KOPT-K1 (cell line): Measurements from ENCODE around the gene DNAH9.

Experiments used
- H3K27ac ChIP-seq: fragments of 200-600 bp; sonication (generic); 2 replicates; pipeline ENCODE4 v1.5.1; 2016; ENCODE audit warnings: antibody characterized with exemption, mild to moderate bottlenecking, low read depth, low read length; ENCODE audit not compliant: poor library complexity, severe bottlenecking
- H3K36me3 ChIP-seq: fragments of 200-600 bp; sonication (generic); 2 replicates; pipeline ENCODE4 v1.5.1; 2017; ENCODE audit warnings: antibody characterized with exemption, mild to moderate bottlenecking, low read length, moderate library complexity; ENCODE audit not compliant: insufficient read depth
- H3K9me3 ChIP-seq: fragments of 200-600 bp; sonication (generic); 2 replicates; pipeline ENCODE4 v1.5.1; 2017; ENCODE audit warnings: antibody characterized with exemption, low read length, mild to moderate bottlenecking; ENCODE audit not compliant: insufficient read depth, poor library complexity, severe bottlenecking

The DNAH9 gene

GRCh38 chr17:11807606-11808005 is 209.3 kb downstream of the DNAH9 start:
- Histone ChIP-seq H3K27ac (no peak overlapping the region), H3K9me3 (peaks cover 7% of the 10 kb centered on the region), H3K36me3 (no peaks in the 10 kb centered on the region)

DNA sequence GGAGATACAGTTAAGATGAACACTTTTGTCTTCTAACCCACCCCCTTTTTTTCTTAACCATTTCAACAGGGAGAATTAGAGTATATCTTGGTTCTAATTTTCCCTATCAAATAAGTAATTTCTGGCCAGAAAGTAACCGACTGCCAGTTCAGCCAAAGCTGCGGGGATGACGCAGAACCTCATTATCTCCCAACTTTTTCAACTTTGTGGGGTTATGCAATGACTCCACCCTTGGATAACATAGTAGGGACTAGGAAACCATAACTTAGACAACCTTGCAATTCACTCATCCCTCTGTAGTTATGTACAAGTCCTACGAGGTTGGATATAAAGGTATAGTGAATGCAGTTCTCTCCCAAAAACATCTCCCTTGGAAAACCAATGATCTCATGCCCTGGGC is 215.0 kb downstream of the DNAH9 start:
- H3K27ac ChIP-seq, result no peak overlapping the region
- H3K9me3 ChIP-seq, result no peaks in the 10 kb centered on the region
- no peaks in the 10 kb centered on the region for H3K36me3 ChIP-seq

- Histone ChIP-seq H3K36me3 (no peaks in the 10 kb centered on the region), H3K9me3 (no peaks in the 10 kb centered on the region), H3K27ac (no peak overlapping the region)
These were observed 215.6 kb downstream of the DNAH9 start for GRCh38 chr17:11813871-11814270.

GRCh38 chr17:11814655-11815262 is 216.5 kb downstream of the DNAH9 start:
- Histone ChIP-seq H3K27ac (no peak overlapping the region), H3K9me3 (no peaks in the 10 kb centered on the region), H3K36me3 (no peaks in the 10 kb centered on the region)

DNA sequence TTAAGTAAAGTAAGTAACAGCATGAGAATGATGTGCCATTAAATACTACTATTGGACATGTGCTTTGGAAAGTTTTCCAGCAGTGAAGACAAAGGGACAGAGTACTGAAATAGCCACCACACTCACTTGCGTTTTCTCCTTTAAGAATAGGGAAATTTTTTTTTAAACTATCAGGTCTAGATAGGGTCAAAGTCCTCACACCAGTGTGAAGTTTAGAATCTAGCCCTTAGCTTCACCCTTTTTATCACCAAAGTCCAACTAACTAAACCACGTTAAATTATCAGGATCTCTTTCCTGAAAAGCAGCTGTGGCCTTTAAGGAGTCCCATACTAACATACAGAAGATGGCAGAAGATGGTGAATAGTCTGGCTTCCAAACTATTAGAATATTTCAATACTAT is 218.1 kb downstream of the DNAH9 start:
- no peaks in the 10 kb centered on the region for H3K9me3 ChIP-seq
- H3K27ac ChIP-seq, result no peak overlapping the region
- H3K36me3 ChIP-seq, result no peaks in the 10 kb centered on the region

DNA sequence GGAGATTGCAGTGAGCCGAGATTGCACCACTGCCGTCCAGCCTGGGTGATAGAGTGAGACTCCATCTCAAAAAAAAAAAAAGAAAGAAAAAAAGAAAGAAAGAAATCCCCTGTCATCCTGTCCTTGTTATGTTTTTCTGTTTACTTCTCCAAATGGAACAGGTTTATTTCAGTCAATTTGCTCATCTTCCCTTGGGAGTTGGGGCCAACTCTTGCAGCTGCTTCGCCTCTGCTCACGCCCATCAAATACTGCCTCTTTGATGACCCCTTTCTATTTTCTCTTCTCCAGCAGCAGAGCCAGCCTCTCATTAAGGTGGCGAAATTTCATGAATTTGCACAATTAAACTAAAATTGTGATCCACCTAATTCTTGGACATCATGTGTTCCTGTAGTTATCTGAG is 225.6 kb downstream of the DNAH9 start:
- Histone ChIP-seq H3K9me3 (no peaks in the 10 kb centered on the region), H3K36me3 (no peaks in the 10 kb centered on the region), H3K27ac (no peak overlapping the region)

DNA sequence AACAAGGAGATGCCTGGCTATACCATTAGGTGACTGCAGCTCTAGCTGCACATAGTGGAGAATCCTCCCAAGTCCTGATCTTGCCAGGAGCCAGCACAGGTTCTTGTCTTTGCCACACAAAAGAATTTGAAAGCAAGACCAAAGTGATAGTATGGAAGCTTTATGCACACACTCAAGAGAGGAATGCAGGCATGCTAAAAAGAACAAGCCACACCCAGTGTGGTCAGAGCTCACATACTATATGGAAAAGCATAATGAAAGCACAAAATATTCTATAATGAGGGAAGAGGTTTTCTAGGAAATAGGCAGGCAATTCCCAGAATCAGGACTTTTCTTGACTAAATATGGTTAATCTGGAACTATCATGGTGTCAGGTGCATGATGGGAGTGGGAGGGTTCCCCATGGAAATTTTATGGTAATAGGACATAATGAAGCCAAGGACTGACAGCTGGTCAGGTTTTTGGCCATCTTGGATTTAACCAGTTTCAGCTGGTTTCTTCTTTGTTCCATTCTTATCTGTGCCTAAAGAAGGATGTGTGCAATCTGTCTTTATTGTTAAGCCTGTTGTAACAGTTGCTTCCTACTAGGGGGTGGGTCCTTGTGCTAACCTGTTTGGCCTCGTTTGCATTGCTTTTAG is 227.4 kb downstream of the DNAH9 start:
- no peaks in the 10 kb centered on the region for H3K9me3 ChIP-seq
- H3K27ac ChIP-seq, result no peak overlapping the region
- no peaks in the 10 kb centered on the region for H3K36me3 ChIP-seq

GRCh38 chr17:11832401-11833137 is 234.3 kb downstream of the DNAH9 start:
- Histone ChIP-seq H3K27ac (no peak overlapping the region), H3K36me3 (no peaks in the 10 kb centered on the region), H3K9me3 (no peaks in the 10 kb centered on the region)

- Histone ChIP-seq H3K9me3 (no peaks in the 10 kb centered on the region), H3K36me3 (no peaks in the 10 kb centered on the region), H3K27ac (no peak overlapping the region)
These were observed 238.2 kb downstream of the DNAH9 start for GRCh38 chr17:11836508-11836907.

DNA sequence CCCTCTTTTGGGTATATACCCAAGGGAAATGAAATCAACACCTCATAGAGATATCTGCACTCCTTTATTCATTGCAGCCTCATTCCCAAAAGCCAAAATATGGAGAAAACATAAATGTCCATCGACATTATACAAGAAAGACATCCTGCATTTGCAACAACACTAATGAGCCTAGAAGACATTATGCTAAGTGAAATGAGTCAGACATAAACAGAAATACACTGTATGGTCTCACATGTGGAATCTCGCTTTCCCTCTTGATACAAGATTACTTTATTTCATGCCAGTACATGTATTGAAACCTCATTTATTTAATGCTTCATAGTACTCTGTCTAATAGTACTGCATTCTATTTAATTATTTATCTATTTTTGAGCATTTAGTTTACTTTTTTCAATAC is 241.8 kb downstream of the DNAH9 start:
- H3K27ac ChIP-seq, result no peak overlapping the region
- H3K36me3 ChIP-seq, result no peaks in the 10 kb centered on the region
- no peaks in the 10 kb centered on the region for H3K9me3 ChIP-seq

GRCh38 chr17:11840831-11841230 is 242.6 kb downstream of the DNAH9 start:
- H3K27ac ChIP-seq, result no peak overlapping the region
- no peaks in the 10 kb centered on the region for H3K36me3 ChIP-seq
- H3K9me3 ChIP-seq, result no peaks in the 10 kb centered on the region

DNA sequence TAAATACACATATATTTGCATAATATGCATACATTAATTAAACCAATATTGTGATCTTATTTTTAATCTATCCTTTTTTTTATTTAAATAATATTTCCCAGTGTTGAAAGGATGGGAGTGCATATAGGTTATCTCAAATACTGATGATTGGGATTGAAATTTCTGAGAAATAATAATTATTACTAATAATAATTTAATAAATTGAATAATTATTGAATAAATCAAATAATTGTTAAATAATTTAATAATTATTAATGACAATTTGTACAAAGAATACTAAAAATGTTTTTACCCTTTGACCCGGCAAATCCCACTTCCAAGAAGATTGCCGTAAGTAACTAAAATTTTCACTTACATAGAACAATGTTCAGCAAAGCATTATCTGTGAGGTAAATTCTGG is 250.1 kb downstream of the DNAH9 start:
- no peaks in the 10 kb centered on the region for H3K9me3 ChIP-seq
- H3K36me3 ChIP-seq, result no peaks in the 10 kb centered on the region
- H3K27ac ChIP-seq, result no peak overlapping the region

DNA sequence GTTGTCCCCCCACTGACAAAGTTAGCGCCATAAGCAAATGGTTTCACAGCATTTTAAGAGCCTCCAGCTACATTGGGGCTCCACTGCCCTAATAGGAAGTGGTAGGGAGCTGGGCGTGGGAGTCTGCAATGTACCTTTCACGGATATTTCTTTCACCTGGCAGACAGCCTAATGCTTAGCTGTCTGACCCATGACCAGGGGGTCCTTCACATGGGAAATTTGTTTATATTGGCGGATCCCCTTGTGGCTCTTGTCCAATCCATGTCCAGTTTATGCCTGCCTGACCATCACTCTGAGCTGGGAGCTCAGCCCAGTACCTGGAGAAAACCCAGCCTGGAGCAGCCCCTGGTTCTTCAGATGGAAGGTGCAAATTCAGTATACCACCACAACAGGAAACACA is 254.0 kb downstream of the DNAH9 start:
- Histone ChIP-seq H3K9me3 (no peaks in the 10 kb centered on the region), H3K27ac (no peak overlapping the region), H3K36me3 (no peaks in the 10 kb centered on the region)

GRCh38 chr17:11852912-11853311 is 254.6 kb downstream of the DNAH9 start:
- Histone ChIP-seq H3K9me3 (no peaks in the 10 kb centered on the region), H3K36me3 (no peaks in the 10 kb centered on the region), H3K27ac (no peak overlapping the region)

- Histone ChIP-seq H3K9me3 (no peaks in the 10 kb centered on the region), H3K36me3 (no peaks in the 10 kb centered on the region), H3K27ac (no peak overlapping the region)
These were observed 255.3 kb downstream of the DNAH9 start for GRCh38 chr17:11853321-11854151.
